Neuron (in vitro differentiated cells): Measurements from ENCODE around the gene CCDC196.
"Not testable (repeated sequence)": the region's sequence is repeated elsewhere in the genome, so short reads cannot be mapped to it uniquely, and the experiment has no call there.

ENCODE experiments used
- H2AFZ ChIP-seq: one replicate; pipeline ENCODE4 v1.6.1; 2013; ENCODE audit warnings: low read depth, mild to moderate bottlenecking, inconsistent platforms, low read length, moderate library complexity
- H3K27me3 ChIP-seq: one replicate; pipeline ENCODE4 v1.6.1; 2013; ENCODE audit warnings: low read length; ENCODE audit not compliant: insufficient read depth
- H3K36me3 ChIP-seq: one replicate; pipeline ENCODE4 v1.6.1; 2013; ENCODE audit warnings: low read length; ENCODE audit not compliant: insufficient read depth
- H3K4me1 ChIP-seq: one replicate; pipeline ENCODE4 v1.6.1; 2013; ENCODE audit warnings: low read length; ENCODE audit not compliant: insufficient read depth
- H3K4me3 ChIP-seq: 2 replicates; pipeline ENCODE4 v1.5.1; 2013; ENCODE audit warnings: mild to moderate bottlenecking, low read length, moderate library complexity
- H3K9me3 ChIP-seq: one replicate; pipeline ENCODE4 v1.6.1; 2013; ENCODE audit warnings: low read length

Gene CCDC196

DNA sequence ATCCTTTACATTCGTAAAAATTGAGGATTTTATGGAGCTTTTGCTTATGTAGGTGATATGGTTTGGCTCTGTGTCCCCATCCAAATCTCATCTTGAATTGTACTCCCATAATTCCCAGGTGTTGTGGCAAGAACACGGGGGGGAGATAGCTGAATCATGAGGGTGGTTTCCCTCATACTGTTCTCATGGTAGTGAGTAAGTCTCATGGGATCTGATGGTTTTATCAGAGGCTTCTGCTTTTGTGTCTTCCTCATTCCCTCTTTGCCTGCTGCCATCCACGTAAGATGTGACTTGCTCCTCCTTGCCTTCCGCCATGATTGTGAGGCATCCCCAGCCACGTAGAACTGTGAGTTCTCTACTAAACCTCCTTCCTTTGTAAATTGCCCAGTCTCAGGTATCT, 16.7 kb downstream of the CCDC196 start:
- not testable (repeated sequence) for H2AFZ ChIP-seq, H3K36me3 ChIP-seq, H3K4me3 ChIP-seq, H3K4me1 ChIP-seq, H3K27me3 ChIP-seq, H3K9me3 ChIP-seq

DNA sequence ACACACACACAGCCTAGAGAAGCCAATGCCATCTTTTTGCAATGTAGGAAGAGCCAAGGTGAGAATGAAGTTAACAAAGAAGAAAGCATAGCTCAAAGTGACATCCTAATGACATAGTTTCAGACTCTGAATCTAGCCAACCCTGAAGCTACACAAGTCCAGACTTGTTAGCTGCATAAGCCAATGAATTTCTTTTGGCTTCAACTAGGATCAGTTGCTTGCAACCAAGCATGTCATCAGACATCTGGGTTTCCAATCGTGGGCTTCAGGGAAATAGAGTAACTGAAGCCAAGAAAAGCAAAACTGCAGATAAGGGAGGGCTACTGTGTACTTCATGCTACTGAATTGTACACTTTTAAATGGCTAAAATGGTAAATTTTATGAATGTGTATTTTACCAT, 17.4 kb downstream of the CCDC196 start:
- H3K9me3 ChIP-seq, result no peaks in the 10 kb centered on the region
- no peaks in the 10 kb centered on the region for H3K27me3 ChIP-seq
- peaks cover 5% of the 10 kb centered on the region for H3K4me1 ChIP-seq
- no peak overlapping the region for H3K4me3 ChIP-seq
- H2AFZ ChIP-seq, result no peak overlapping the region
- H3K36me3 ChIP-seq, result peaks cover 2% of the 10 kb centered on the region

DNA sequence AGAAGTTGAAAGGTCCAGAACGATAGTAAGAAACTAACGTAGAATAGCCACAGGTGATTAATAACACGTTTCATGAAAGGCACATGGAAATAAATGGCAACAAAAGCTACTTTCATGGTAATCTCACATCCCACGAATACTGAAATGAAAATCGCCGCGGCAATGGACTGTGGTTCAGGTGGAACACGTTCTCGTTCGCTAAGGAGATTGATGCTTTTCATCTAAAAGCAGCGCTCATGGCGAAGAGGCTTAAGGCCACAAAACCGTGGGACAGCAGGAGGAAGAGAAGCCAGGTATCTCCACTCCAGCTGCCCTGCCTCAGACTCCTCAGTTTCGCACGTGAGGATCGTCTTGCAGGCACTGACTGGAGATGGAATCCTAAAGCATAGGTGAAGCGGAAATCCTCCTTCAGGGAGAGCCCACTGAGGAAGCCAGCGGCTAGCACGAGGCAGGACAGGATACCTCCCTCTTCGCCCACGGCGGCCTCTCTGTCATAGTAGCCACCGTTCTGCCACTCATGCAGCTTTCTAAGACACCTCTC, 21.1 kb downstream of the CCDC196 start:
- Histone ChIP-seq H3K36me3 (peaks cover 2% of the 10 kb centered on the region), H3K4me3 (peak overlapping the region; percentile 70), H3K9me3 (no peaks in the 10 kb centered on the region), H2AFZ (peak overlapping the region; percentile 85), H3K27me3 (no peaks in the 10 kb centered on the region), H3K4me1 (peaks cover 20% of the 10 kb centered on the region)

DNA sequence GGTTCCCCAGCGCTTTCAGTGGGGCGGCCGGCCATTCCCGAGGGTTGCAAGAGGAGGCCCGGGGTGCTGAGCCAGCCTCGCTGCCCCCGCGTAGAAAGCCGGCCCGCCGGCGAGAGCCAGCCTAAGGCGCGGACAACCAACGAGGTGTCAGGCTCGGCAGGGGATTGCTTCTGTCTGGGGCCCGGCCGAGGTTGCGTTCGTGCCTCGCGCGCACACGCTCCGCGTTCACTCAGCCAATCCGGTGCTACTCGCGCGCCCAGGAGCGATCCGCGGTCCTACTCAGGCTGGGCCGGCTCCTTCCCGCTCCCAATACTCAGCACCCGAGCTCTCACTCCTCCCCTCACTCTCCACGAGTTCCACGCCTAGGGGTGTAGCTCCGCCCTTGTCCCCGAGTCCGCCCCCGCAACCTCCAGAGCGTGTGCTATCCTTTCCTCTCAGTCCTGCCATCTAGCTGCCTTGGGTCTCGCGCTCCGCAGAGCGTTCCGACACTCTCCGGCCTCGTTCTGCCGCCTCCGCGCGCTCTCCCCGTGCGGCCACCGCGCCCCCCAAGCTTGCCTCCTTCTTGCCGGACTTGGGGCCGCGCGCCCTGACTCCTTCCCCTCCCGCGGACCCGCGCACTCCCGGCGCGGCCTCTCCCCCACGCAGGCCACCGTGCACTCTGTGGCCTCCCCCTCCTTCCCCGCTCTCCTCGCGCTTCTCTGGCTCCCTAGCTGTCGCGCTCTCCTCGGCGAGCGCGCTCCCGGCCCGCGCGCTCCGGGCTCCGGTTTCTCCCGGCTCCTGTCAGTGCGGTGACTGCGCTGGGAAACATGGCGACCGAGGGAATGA, 21.8 kb downstream of the CCDC196 start, which contains the start of gene GPHN:
Gene GPHN, plus strand, starts transcription at position 426 of the 825 bp plus-strand sequence.
- Histone ChIP-seq H3K4me3 (peak within 1 kb of the TSS; percentile 70), H3K9me3 (no peaks in the 10 kb centered on the region), H2AFZ (peak within 1 kb of the TSS; percentile 85), H3K4me1 (peaks cover 20% of the 10 kb centered on the region), H3K36me3 (peaks cover 2% of the 10 kb centered on the region), H3K27me3 (no peaks in the 10 kb centered on the region)

DNA sequence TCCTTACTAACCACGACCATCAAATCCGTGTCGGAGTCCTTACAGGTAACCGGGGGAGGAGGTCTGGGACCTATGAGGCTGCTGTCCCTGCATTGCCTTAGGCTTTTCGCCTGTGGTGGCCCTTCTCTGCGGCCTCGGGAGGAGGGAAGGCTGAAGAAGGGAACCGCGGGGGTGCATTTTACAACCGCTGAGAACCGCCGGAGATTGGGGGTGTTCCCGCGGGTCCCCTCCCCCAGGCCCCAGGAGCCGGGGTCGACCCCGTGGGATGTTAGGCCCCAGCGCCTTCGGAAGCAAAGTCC, 22.3 kb downstream of the CCDC196 start:
- Histone ChIP-seq H3K4me3 (peak overlapping the region; percentile 70), H3K27me3 (no peaks in the 10 kb centered on the region), H3K9me3 (no peaks in the 10 kb centered on the region), H2AFZ (peak overlapping the region; percentile 85), H3K4me1 (peaks cover 20% of the 10 kb centered on the region), H3K36me3 (peaks cover 2% of the 10 kb centered on the region)

DNA sequence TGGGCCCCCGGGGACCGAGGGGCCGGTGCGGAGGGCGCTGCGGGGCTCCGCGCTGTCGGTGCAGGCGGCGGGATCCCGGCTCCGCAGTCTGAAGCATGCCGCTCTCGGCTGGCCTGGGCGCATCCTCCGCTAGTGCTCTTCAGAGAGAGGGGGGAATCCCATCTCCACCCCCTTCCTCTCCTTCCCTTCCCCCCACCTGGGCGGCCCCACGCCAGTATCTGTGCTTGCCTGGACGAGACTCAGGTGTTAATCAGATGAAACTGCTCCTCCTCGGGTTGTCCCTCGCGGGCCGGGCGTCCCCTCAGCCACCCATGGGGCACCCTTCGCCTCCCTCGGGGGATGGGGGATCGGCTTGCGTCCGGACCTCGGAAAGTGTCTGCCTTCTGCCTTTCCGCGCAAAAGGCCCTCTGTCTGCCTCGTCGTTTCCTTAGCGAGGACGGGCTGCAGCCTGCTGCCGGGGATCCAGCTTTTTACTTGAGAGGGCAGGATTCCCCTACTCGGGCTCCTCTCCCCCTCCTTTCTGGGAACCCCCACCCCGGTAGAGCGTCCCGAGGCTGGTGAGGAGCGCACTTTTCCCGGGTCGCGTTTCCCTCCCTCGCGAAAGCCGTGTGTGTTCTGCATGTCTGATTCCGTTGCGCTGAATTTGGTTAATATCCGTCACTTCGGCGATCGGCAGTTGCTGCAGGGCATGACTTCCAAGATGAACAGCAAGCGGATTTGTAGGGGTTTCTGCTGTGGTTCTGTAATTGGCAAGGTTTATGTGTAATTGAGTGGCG, 22.9 kb downstream of the CCDC196 start:
- no peaks in the 10 kb centered on the region for H3K36me3 ChIP-seq
- H3K4me1 ChIP-seq, result peaks cover 20% of the 10 kb centered on the region
- peak overlapping the region; percentile 85 for H2AFZ ChIP-seq
- no peaks in the 10 kb centered on the region for H3K9me3 ChIP-seq
- H3K4me3 ChIP-seq, result peak overlapping the region; percentile 70
- H3K27me3 ChIP-seq, result no peaks in the 10 kb centered on the region

DNA sequence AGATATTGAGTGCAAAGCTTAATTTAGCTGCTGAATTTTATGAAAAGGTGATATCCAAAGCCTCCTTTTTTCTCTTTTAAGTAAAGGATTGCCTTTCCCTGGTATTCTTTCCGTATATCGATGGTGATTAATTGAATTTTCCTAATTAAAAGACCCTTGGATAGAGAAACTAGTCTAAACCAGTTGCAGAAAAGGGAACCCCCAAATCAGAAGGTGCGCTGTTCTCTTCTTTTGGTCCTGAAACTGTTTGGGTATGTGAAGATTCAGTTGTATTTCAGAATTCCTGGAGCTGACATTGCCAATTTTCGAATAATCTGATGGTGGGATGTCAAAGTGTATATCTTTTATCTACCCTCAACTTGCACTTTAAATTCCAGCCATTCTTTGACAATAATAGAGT, 23.7 kb downstream of the CCDC196 start:
- Histone ChIP-seq H3K9me3 (no peaks in the 10 kb centered on the region), H2AFZ (no peak overlapping the region), H3K4me3 (peak overlapping the region; percentile 70), H3K4me1 (peaks cover 20% of the 10 kb centered on the region), H3K27me3 (no peaks in the 10 kb centered on the region), H3K36me3 (no peaks in the 10 kb centered on the region)

DNA sequence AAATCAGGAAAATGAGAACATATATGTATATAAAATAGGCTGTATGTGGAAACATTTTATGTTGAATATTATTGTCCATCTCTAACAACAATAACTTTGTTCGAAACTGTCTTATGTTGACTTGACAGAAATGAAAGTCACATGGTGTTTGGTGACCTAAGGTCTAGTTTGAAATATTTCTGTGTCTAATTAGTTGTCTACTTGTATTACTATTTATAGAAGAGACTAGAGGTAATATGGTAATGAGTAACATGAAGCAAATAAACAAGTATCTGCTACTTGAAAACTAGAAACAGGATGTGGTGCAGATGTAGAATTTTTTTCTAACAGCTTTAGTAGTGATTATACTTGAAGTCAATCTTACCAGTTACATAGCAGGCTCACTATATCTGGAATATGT, 25.7 kb downstream of the CCDC196 start:
- Histone ChIP-seq H2AFZ (no peak overlapping the region), H3K4me3 (no peak overlapping the region), H3K36me3 (no peaks in the 10 kb centered on the region), H3K9me3 (no peaks in the 10 kb centered on the region), H3K27me3 (no peaks in the 10 kb centered on the region), H3K4me1 (peaks cover 17% of the 10 kb centered on the region)

DNA sequence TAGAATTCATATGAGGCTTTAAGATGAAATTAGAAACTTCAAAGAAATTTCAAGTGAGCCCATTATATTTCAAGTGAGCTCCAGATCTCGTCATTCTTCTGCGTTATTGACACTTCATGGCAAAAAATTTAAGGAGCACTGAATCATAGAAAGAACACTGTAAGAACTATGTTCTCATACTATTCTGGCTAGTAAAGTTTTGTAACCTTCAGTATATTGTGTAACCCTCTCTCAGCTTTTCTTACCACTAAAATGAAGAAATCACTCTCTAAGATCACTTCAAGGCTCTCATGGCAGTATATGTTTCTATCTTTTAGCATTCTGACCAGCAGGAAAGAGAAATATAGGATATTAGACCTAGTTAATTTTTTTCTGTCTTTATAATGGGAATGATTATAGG, 28.0 kb downstream of the CCDC196 start:
- Histone ChIP-seq H3K4me3 (no peak overlapping the region), H2AFZ (no peak overlapping the region)

DNA sequence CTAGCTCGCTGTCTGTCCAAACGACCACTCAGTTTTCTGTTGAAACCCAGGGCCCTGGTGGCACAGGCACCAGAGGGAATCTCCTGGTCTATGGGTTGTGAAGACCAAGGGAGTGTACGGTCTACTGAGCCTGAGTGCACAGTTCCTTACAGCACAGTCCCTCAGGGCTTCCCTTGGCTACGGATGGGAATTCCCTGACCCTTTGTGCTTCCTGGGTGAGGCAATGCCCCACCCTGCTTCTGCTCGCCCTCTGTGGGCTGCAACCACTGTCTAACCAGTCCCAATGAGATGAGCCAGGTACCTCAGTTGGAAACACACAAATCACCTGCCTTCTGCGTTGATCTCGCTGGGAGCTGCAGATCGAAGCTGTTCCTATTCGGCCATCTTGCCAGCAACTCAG, 44.4 kb downstream of the CCDC196 start:
- no peaks in the 10 kb centered on the region for H3K4me1 ChIP-seq
- no peaks in the 10 kb centered on the region for H3K36me3 ChIP-seq
- H2AFZ ChIP-seq, result no peak overlapping the region
- H3K27me3 ChIP-seq, result no peaks in the 10 kb centered on the region
- H3K4me3 ChIP-seq, result no peak overlapping the region
- peaks cover 2% of the 10 kb centered on the region for H3K9me3 ChIP-seq

More for the DNA sequence above, 28.0 kb downstream of the CCDC196 start:
- peaks cover 15% of the 10 kb centered on the region for H3K4me1 ChIP-seq
- H3K9me3 ChIP-seq, result no peaks in the 10 kb centered on the region
- H3K27me3 ChIP-seq, result no peaks in the 10 kb centered on the region
- no peaks in the 10 kb centered on the region for H3K36me3 ChIP-seq

DNA sequence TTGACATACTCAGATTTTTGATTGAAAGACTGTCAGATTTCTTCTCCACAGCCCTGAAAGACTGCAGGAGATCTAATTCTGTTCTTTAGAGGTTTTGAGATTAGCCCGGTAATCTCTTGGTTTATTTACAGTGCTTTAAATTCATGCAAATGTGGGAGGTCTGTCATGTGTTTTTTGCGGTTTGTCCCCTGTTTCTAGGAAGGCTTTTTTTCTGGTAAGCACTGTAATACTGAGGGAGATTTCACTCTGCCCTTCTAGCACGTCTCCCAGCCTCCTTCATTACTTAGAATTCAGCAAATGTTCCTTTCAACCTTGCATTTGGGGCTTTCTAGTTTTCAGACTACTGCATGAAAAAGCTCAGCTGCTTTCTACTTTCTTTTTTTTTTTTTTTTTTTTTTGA, 52.9 kb downstream of the CCDC196 start:
- Histone ChIP-seq H3K4me3 (no peak overlapping the region), H3K4me1 (no peaks in the 10 kb centered on the region), H3K9me3 (peaks cover 6% of the 10 kb centered on the region), H2AFZ (no peak overlapping the region), H3K27me3 (no peaks in the 10 kb centered on the region), H3K36me3 (peaks cover 4% of the 10 kb centered on the region)

DNA sequence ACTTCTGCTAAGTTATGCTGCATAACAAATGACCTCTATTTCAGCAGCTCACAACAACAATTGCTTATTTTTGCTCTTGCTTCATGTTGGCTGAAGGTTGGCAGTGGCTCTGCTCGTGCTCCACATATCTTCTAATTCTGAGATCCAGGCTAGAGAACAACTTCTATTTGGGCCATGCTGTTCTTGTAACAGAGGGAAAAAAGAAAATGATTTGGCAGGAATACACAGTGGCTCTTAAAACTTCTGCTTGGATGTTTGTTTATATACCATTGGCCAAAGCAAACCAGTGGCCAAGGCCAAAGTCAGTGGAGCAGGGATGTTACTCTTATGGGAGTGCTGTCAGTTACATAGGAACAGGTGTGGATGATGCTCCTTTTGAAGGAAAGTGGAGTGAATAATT, 53.9 kb downstream of the CCDC196 start:
- Histone ChIP-seq H2AFZ (no peak overlapping the region), H3K4me1 (no peaks in the 10 kb centered on the region), H3K4me3 (no peak overlapping the region), H3K27me3 (no peaks in the 10 kb centered on the region), H3K36me3 (peaks cover 4% of the 10 kb centered on the region), H3K9me3 (peaks cover 6% of the 10 kb centered on the region)

DNA sequence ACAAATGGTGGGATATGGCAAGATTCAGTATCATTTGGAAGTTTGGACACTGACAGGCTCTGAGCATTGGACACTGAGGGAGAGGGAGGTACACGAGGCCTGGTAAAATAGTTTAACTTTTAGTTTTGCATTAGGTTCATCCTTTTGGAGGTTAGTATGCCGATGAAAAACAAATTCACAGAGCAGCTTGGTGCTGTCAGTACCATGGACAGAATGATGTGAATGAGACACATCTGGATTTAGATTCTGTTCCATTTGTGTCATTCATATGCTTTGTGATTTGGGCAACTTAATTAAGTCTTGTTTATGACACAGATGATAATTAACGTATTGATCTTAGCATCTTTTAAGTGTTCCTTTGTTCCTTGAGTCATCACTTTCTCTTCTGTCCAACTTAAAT, 55.5 kb downstream of the CCDC196 start:
- Histone ChIP-seq H3K9me3 (peaks cover 6% of the 10 kb centered on the region), H3K36me3 (peaks cover 4% of the 10 kb centered on the region), H3K4me1 (no peaks in the 10 kb centered on the region), H3K4me3 (no peak overlapping the region), H3K27me3 (no peaks in the 10 kb centered on the region), H2AFZ (no peak overlapping the region)
